HepG2 (cell line): Measurements from ENCODE around the gene TRIM42. TPM values are rescaled to one million over a fixed set of nuclear protein-coding genes. Genes with fewer than 3 reads are reported as not detected.

Source experiments
- ATAC-seq: fragments of 200-7000 bp; cut with Tn5 transposase; 3 replicates; pipeline ENCODE4 v1.9.1; 2020; ENCODE audit warnings: mild to moderate bottlenecking, moderate library complexity
- BruUV-seq: library from RNA; stranded (reverse); fragments of 400-500 nt; replicated peaks from 2 replicates; lab custom pipeline; 2021; lab: Mats Ljungman, UMichigan
- CTCF ChIA-PET: fragments of 300-600 bp; formaldehyde crosslinking; extraction: SDS; loops from one replicate; lab custom pipeline; 2021; ENCODE audit warnings: low total read pairs, inconsistent platforms, low intra/inter-chr PET ratio; lab: Yijun Ruan, JAX
- POLR2A ChIA-PET: fragments of 350-600 bp; sonication (Branson Sonifier 250); formaldehyde crosslinking; loops from one replicate; lab custom pipeline; 2020; ENCODE audit warnings: antibody characterized with exemption, inconsistent platforms; lab: Yijun Ruan, JAX
- DNase-seq: peaks from one replicate; pipeline ENCODE4 v3.0.0-alpha.2; 2015; ENCODE audit warnings: low spot score
- FAIRE-seq: peaks from 3 replicates; lab custom pipeline; 2011; peaks lifted over from hg19 to GRCh38; lab: Jason Lieb, UNC
- H2AFZ ChIP-seq: one replicate; pipeline ENCODE4 v1.6.1; 2011; ENCODE audit warnings: low read length, inconsistent platforms
- H3K27ac ChIP-seq: fragments of 300-600 bp; 3 replicates; pipeline ENCODE4 v1.8.0; 2011; ENCODE audit warnings: mixed run types, mild to moderate bottlenecking, mixed read lengths, low read length, inconsistent platforms; ENCODE audit not compliant: insufficient read depth; ENCODE audit errors: extremely low read length
- H3K27me3 ChIP-seq, 2 experiments: fragments of 200-600 bp in 1 of 2; 2 replicates in 1 of 2; 3 replicates in 1 of 2; pipeline versions ENCODE4 v1.6.0 to v1.8.0; 2011; ENCODE audit warnings: low read length in 2 of 2, mild to moderate bottlenecking in 2 of 2, moderate library complexity in 2 of 2, inconsistent platforms in 1 of 2; ENCODE audit not compliant: insufficient read depth in 2 of 2, control insufficient read depth in 1 of 2
- H3K36me3 ChIP-seq, 2 experiments: fragments of 200-600 bp in 1 of 2; replicated peaks in 1 of 2; 2 replicates in 1 of 2; 3 replicates in 1 of 2; pipeline versions ENCODE4 v1.5.1 to v1.8.0; 2011; ENCODE audit warnings: low read length in 2 of 2, inconsistent platforms in 1 of 2; ENCODE audit not compliant: insufficient read depth in 2 of 2, control insufficient read depth in 1 of 2
- H3K4me1 ChIP-seq: 2 replicates; pipeline ENCODE4 v1.5.1; 2012; ENCODE audit warnings: low read length, inconsistent platforms; ENCODE audit not compliant: insufficient read depth
- H3K4me2 ChIP-seq: 2 replicates; pipeline ENCODE4 v1.6.0; 2011; ENCODE audit warnings: low read depth, low read length, inconsistent platforms
- H3K4me3 ChIP-seq, 3 experiments: fragments of 200-600 bp in 1 of 3; sonication (generic), shearing (Covaris generic) in 1 of 3; replicated peaks in 1 of 3; 2 replicates each; pipeline ENCODE4 v1.5.1; 2011 to 2016; ENCODE audit warnings: low read length in 3 of 3, inconsistent platforms in 2 of 3, low read depth in 2 of 3, mild to moderate bottlenecking in 2 of 3, control low read depth in 1 of 3, mixed read lengths in 1 of 3; ENCODE audit not compliant: insufficient read depth in 1 of 3
- H3K79me2 ChIP-seq: one replicate; pipeline ENCODE4 v1.6.1; 2011; ENCODE audit warnings: low read length, inconsistent platforms; ENCODE audit not compliant: insufficient read depth
- H3K9ac ChIP-seq: 2 replicates; pipeline ENCODE4 v1.6.0; 2011; ENCODE audit warnings: mild to moderate bottlenecking, low read depth, low read length, inconsistent platforms; ENCODE audit not compliant: insufficient read depth
- H3K9me3 ChIP-seq: 2 replicates; pipeline ENCODE4 v1.5.1; 2012; ENCODE audit warnings: mild to moderate bottlenecking, low read length
- H4K20me1 ChIP-seq: 2 replicates; pipeline ENCODE4 v1.6.0; 2011; ENCODE audit warnings: inconsistent platforms, mild to moderate bottlenecking, low read length, moderate library complexity; ENCODE audit not compliant: insufficient read depth
- FOSL2 ChIP-seq: sonication (generic); formaldehyde crosslinking; IDR thresholded peaks from 2 replicates; pipeline ENCODE4 v1.4.0; 2020; ENCODE audit warnings: missing genetic modification reagents
- HIVEP1 ChIP-seq: sonication (generic); formaldehyde crosslinking; IDR thresholded peaks from 2 replicates; pipeline ENCODE4 v1.4.0; 2020; ENCODE audit warnings: mild to moderate bottlenecking, missing genetic modification reagents
- NFE2 ChIP-seq: sonication (generic); formaldehyde crosslinking; IDR thresholded peaks from 2 replicates; pipeline ENCODE4 v1.4.0; 2020; ENCODE audit warnings: missing genetic modification reagents
- NR2C2 ChIP-seq: sonication (generic); formaldehyde crosslinking; IDR thresholded peaks from 2 replicates; pipeline ENCODE4 v1.4.0; 2020; ENCODE audit warnings: missing genetic modification reagents, mild to moderate bottlenecking, moderate library complexity, borderline replicate concordance
- RAD51 ChIP-seq: fragments of 450-650 bp; IDR thresholded peaks from 2 replicates; pipeline ENCODE4 v1.6.1; 2016; ENCODE audit warnings: borderline replicate concordance
- ZNF121 ChIP-seq: sonication (generic); formaldehyde crosslinking; IDR thresholded peaks from 2 replicates; pipeline ENCODE4 v1.5.0; 2020; ENCODE audit warnings: mild to moderate bottlenecking, missing genetic modification reagents
- WGBS: methylation state at CpG from one replicate; pipeline ENCODE4 v1.1.6; 2017; ENCODE audit warnings: low lambda C conversion rate; 5-methylcytosine and 5-hydroxymethylcytosine counted together
- in situ Hi-C: cut with HindIII; loops from 2 replicates; pipeline ENCODE4 v1.10.0; 2017; ENCODE audit warnings: low pct_unique_long_range_greater_than_20kb; ENCODE audit not compliant: extremely low pct_ligation_motif_present
- intact Hi-C: fragments of 100-400 bp; cut with micrococcal nuclease; formaldehyde crosslinking; loops from one replicate; pipeline ENCODE4 v1.10.0; 2022; ENCODE audit not compliant: unreplicated experiment
- polyA plus RNA-seq, 8 experiments: library from polyadenylated mRNA; depleted of rRNA in 3 of 8; stranded (reverse) in 7 of 8; unstranded in 1 of 8; fragments of >200 nt; fragmentation: Illumina TruSeq in 4 of 8; extraction: Trizol in 4 of 8; gene quantifications; 2 replicates each; pipeline versions ENCODE4 v1.2.1 to v1.2.3, GENCODE V29; 2011 to 2016; ENCODE audit warnings: low read depth in 4 of 8, missing spikeins in 1 of 8, mixed read lengths in 1 of 8; ENCODE audit not compliant: insufficient read depth in 1 of 8
- total RNA-seq, 5 experiments: library from RNA; depleted of rRNA; stranded (reverse); fragments of >200 nt; fragmentation: Illumina TruSeq; extraction: Trizol; gene quantifications; 2 replicates each; pipeline ENCODE4 v1.2.3, GENCODE V29; 2016; ENCODE audit warnings: low read depth in 1 of 5
- TF ChIP-seq, protein P1 (sequence below), 2 experiments: sonication (generic) in 1 of 2; formaldehyde crosslinking in 1 of 2; IDR thresholded peaks; 2 replicates each; pipeline versions ENCODE4 v1.5.1 to v1.6.1; 2011 to 2020; ENCODE audit warnings: borderline replicate concordance in 1 of 2, low read depth in 1 of 2, low read length in 1 of 2, mild to moderate bottlenecking in 1 of 2, missing genetic modification reagents in 1 of 2, moderate library complexity in 1 of 2

Gene TRIM42
- total and polyA plus RNA-seq, 2 of the 13 experiments (the other 11 are each of a cell fraction or from before 2014, with no cell fraction given): not detected

DNA sequence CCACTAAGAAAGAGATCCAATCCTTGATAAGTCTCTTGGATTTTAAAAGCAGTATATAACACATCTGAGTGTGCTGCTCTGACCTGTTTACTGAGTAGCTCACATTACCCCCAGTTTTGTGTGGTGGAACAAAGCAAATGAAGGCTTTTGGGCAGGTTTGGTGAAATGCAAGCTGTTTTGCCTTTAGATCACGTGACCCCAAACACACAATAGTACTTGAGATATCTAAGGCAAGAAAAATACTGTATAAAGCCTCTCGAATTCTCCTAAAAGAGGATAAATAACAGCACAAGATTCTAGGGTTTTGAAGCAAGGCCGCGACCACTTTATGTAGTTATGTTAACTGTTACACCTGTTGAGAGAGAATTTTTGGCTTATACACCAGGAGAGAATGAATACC is 49.3 kb upstream of the TRIM42 start:
- WGBS: 34% methylated on average over 4 of the region's 4 CpGs
- intact Hi-C loops: no loop called here

DNA sequence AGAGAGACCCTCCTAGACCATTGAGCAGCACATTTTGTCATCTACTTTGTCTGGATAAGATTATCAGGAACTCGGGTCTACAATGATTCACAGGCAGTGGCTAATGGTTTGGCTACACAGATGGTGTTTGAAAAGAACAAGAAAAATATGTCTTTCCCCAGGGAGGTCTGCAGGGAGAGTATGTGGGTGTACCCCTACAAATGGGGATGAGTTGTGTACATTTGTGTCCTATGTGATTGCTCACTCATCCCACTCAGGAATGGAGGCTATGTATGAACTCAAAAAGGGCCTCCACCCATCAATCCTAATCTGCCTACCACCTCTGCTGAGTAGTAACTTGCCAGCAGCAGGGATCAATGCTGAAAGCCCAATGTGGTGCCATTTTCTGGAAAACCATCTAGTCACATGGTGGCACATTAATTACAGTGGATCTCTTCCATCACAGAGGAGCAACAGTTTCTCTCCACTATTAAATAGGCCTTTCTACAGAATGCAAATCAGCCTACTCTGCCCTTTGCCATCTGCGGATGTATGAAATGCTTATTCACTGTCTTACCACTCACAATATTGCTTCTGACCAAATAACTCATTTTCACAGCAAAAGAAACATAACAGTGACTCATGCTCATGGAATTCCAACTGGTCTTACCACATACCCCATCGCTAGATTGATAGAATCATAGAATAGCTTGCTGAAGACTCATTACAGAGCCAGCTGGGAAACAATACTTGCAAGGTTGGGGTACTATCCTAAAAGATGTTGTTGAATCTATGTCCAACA is 48.3 kb upstream of the TRIM42 start:
- H3K36me3 ChIP-seq: no peaks in the 10 kb centered on the region
- no peaks in the 10 kb centered on the region for H3K79me2 ChIP-seq
- no peak overlapping the region for H2AFZ ChIP-seq
- in situ Hi-C loops: loop anchor here (10.0 kb wide), 1 partner anchor 105 kb away; no protein-coding TSS in a partner anchor
- TF ChIP-seq NR2C2 (CRISPR knock-in tag): no peak
- no peak for TF ChIP-seq HIVEP1 (CRISPR knock-in tag)
- TF ChIP-seq FOSL2 (CRISPR knock-in tag): peak; percentile 55
- no peak for TF ChIP-seq ZNF121 (CRISPR knock-in tag)
- intact Hi-C loops: no loop called here
- H4K20me1 ChIP-seq: no peaks in the 10 kb centered on the region
- BruUV-seq: no TSS peak
- no peak overlapping the region for H3K4me3 ChIP-seq
- ChIA-PET CTCF (no interaction called here), POLR2A (no interaction called here)
- H3K4me1 ChIP-seq: no peaks in the 10 kb centered on the region
- 5% methylated on average over 3 of the region's 3 CpGs for WGBS
- H3K27me3 ChIP-seq: no peaks in the 10 kb centered on the region
- H3K9ac ChIP-seq: no peak overlapping the region
- no peak for ATAC-seq
- H3K9me3 ChIP-seq: no peaks in the 10 kb centered on the region
- no peak for FAIRE-seq
- no peak overlapping the region for H3K27ac ChIP-seq
- H3K4me2 ChIP-seq: no peak overlapping the region
- peak; percentile 17 for DNase-seq

More for the DNA sequence above, 49.3 kb upstream of the TRIM42 start:
- in situ Hi-C loops: no loop called here
- H3K36me3 ChIP-seq: no peaks in the 10 kb centered on the region
- ATAC-seq (no peak), FAIRE-seq (no peak), DNase-seq (no peak)
- H3K9me3 ChIP-seq: no peaks in the 10 kb centered on the region
- ChIA-PET CTCF (no interaction called here), POLR2A (no interaction called here)
- no peak overlapping the region for H3K27ac ChIP-seq
- H3K4me1 ChIP-seq: no peaks in the 10 kb centered on the region
- BruUV-seq: no TSS peak
- TF ChIP-seq NFE2 (CRISPR knock-in tag): no peak
- TF ChIP-seq, protein P1, sequence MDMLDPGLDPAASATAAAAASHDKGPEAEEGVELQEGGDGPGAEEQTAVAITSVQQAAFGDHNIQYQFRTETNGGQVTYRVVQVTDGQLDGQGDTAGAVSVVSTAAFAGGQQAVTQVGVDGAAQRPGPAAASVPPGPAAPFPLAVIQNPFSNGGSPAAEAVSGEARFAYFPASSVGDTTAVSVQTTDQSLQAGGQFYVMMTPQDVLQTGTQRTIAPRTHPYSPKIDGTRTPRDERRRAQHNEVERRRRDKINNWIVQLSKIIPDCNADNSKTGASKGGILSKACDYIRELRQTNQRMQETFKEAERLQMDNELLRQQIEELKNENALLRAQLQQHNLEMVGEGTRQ (IDR thresholded peaks at IDR 0.05; ENCODE audit: low read depth, low read length): peak; percentile 41; the same call in 1 of the 2 replicates
- TF ChIP-seq, protein P1 (CRISPR knock-in tag; IDR thresholded peaks at IDR 0.05; ENCODE audit: borderline replicate concordance): no peak
- TF ChIP-seq RAD51: peak; percentile 65; the same call in 1 of the 2 replicates
- H3K4me2 ChIP-seq: no peak overlapping the region
- no peaks in the 10 kb centered on the region for H3K27me3 ChIP-seq
- H4K20me1 ChIP-seq: no peaks in the 10 kb centered on the region
- no peak overlapping the region for H2AFZ ChIP-seq
- no peak overlapping the region for H3K9ac ChIP-seq
- no peaks in the 10 kb centered on the region for H3K79me2 ChIP-seq
- no peak overlapping the region for H3K4me3 ChIP-seq
